Measurements from ENCODE around the gene APOL1.

GRCh38 chr22:36234213-36234612, 18.7 kb upstream of the APOL1 start:
- TF ChIP-seq CTCF (IDR thresholded peaks at IDR 0.05) (no peak), ZFX (IDR thresholded peaks at IDR 0.05; ENCODE audit: borderline replicate concordance) (no peak)

Measured in 22Rv1 (cell line).